ENCODE measurements around the gene KRT27. TPM values are rescaled to one million over a fixed set of nuclear protein-coding genes. Genes with fewer than 3 reads are reported as not detected.

KRT27 gene
- total and polyA plus RNA-seq, 2 experiments from 2014 or later = not detected

DNA sequence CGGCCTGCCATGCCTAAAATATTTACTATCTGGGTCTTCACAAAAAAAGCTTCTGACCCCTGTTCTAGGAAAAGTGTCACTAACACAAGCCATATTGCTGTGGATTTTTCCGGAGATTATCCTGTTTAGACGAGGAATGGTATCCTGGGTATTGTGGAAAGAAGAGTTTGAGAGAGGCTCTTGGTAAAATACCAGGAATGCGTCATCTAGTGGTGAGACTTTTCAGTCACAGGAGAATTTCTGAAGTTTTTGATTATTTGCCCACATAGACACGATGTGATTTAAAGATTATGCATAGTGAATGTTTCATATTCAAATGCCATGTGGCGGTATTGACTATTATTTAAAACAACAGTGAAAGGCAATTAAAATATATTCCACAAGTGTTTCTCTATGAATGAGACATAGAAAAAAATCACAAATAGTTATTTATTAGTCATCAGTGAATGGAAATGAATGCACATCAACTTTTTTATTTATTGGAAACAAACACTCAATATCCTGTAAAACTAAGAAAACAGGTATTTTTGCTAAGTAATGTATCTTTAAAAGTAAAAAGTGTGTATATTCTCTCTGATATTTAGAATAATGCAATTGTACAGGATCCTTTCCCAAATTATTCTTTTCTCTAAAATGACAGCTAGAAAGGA is 9.6 kb upstream of the KRT27 start:
- H3K4me3 ChIP-seq = no peak overlapping the region
- H3K36me3 Mint-ChIP-seq (ENCODE audit: low read depth) = no peaks in the 10 kb centered on the region
- DNase-seq (ENCODE audit: low spot score) (peak; percentile 60), ATAC-seq (no peak; the same call in 2 of the 3 replicates)
- H3K4me3 Mint-ChIP-seq = no peak overlapping the region
- H3F3A ChIP-seq (replicated peaks; ENCODE audit: low read depth) = no peaks in the 10 kb centered on the region
- peaks cover 2% of the 10 kb centered on the region for H3K27me3 Mint-ChIP-seq (ENCODE audit: insufficient read depth, low read depth, poor library complexity)
- H3K4me1 ChIP-seq (ENCODE audit: insufficient read depth) = no peaks in the 10 kb centered on the region
- peaks cover 3% of the 10 kb centered on the region; the same call in 1 of the 3 replicates for H3K4me1 Mint-ChIP-seq
- H4K20me1 ChIP-seq (replicated peaks; ENCODE audit: insufficient read depth) = no peaks in the 10 kb centered on the region
- no peak overlapping the region for H2AFZ ChIP-seq
- H3K9me3 Mint-ChIP-seq = no peaks in the 10 kb centered on the region
- no peak overlapping the region for H3K4me2 ChIP-seq
- TF ChIP-seq, protein P1, sequence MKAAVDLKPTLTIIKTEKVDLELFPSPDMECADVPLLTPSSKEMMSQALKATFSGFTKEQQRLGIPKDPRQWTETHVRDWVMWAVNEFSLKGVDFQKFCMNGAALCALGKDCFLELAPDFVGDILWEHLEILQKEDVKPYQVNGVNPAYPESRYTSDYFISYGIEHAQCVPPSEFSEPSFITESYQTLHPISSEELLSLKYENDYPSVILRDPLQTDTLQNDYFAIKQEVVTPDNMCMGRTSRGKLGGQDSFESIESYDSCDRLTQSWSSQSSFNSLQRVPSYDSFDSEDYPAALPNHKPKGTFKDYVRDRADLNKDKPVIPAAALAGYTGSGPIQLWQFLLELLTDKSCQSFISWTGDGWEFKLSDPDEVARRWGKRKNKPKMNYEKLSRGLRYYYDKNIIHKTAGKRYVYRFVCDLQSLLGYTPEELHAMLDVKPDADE (IDR thresholded peaks at IDR 0.05) = no peak
- TF ChIP-seq CTCF (conservative IDR thresholded peaks at IDR 0.05; ENCODE audit: low read depth in 2 of 2) (peak; percentile 68 to 76), ZNF114 (CRISPR knock-in tag; IDR thresholded peaks at IDR 0.05) (no peak)
- H3K27ac ChIP-seq (ENCODE audit: low read depth) = no peak overlapping the region
- H3K27ac Mint-ChIP-seq = no peak overlapping the region
- H3K9me2 ChIP-seq (ENCODE audit: insufficient read depth) = no peaks in the 10 kb centered on the region
- H3K27me3 ChIP-seq (ENCODE audit: insufficient read depth) = no peaks in the 10 kb centered on the region
- no peaks in the 10 kb centered on the region for H3K79me2 ChIP-seq (replicated peaks; ENCODE audit: insufficient read depth)
- H3K36me3 ChIP-seq (ENCODE audit: insufficient read depth) = no peaks in the 10 kb centered on the region

DNA sequence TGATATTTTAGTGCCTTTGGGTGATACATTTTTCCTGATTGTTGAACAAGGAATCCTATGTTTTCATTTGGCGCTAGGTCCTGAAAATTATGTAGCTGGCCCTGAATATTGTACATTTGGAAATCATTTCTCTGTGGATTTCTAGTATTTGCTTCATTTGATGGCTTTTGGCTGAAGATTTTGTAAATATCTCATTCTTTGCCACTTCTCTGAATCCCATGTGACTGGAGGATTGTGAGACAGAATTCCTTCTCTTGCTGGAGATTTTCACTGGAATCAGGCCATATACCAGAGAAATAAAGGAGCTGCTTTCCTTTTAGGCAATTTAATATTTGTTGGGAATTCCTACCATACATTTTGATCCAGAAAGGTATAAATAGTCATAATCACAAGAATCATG is 8.8 kb upstream of the KRT27 start:
- Mint-ChIP-seq H3K27ac (no peak overlapping the region), H3K4me1 (no peaks in the 10 kb centered on the region), H3K27me3 (ENCODE audit: insufficient read depth, low read depth, poor library complexity) (peaks cover 2% of the 10 kb centered on the region), H3K9me3 (no peaks in the 10 kb centered on the region), H3K36me3 (ENCODE audit: low read depth) (no peaks in the 10 kb centered on the region), H3K4me3 (no peak overlapping the region)
- H3K27me3 ChIP-seq (ENCODE audit: insufficient read depth) = no peaks in the 10 kb centered on the region
- no peaks in the 10 kb centered on the region for H3K9me2 ChIP-seq (ENCODE audit: insufficient read depth)
- H4K20me1 ChIP-seq (replicated peaks; ENCODE audit: insufficient read depth) = no peaks in the 10 kb centered on the region
- ATAC-seq (no peak), DNase-seq (ENCODE audit: low spot score) (no peak)
- no peaks in the 10 kb centered on the region for H3F3A ChIP-seq (replicated peaks; ENCODE audit: low read depth)
- H3K4me1 ChIP-seq (ENCODE audit: insufficient read depth) = no peaks in the 10 kb centered on the region
- H3K79me2 ChIP-seq (replicated peaks; ENCODE audit: insufficient read depth) = no peaks in the 10 kb centered on the region
- no peak overlapping the region for H2AFZ ChIP-seq
- H3K36me3 ChIP-seq (ENCODE audit: insufficient read depth) = no peaks in the 10 kb centered on the region
- H3K27ac ChIP-seq (ENCODE audit: low read depth) = no peak overlapping the region
- H3K4me2 ChIP-seq = no peak overlapping the region
- TF ChIP-seq, protein P2, sequence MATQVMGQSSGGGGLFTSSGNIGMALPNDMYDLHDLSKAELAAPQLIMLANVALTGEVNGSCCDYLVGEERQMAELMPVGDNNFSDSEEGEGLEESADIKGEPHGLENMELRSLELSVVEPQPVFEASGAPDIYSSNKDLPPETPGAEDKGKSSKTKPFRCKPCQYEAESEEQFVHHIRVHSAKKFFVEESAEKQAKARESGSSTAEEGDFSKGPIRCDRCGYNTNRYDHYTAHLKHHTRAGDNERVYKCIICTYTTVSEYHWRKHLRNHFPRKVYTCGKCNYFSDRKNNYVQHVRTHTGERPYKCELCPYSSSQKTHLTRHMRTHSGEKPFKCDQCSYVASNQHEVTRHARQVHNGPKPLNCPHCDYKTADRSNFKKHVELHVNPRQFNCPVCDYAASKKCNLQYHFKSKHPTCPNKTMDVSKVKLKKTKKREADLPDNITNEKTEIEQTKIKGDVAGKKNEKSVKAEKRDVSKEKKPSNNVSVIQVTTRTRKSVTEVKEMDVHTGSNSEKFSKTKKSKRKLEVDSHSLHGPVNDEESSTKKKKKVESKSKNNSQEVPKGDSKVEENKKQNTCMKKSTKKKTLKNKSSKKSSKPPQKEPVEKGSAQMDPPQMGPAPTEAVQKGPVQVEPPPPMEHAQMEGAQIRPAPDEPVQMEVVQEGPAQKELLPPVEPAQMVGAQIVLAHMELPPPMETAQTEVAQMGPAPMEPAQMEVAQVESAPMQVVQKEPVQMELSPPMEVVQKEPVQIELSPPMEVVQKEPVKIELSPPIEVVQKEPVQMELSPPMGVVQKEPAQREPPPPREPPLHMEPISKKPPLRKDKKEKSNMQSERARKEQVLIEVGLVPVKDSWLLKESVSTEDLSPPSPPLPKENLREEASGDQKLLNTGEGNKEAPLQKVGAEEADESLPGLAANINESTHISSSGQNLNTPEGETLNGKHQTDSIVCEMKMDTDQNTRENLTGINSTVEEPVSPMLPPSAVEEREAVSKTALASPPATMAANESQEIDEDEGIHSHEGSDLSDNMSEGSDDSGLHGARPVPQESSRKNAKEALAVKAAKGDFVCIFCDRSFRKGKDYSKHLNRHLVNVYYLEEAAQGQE (IDR thresholded peaks at IDR 0.05; ENCODE audit: unreplicated experiment) = no peak
- H3K4me3 ChIP-seq = no peak overlapping the region
